GM13976 (cell line): ENCODE data around the gene AGMO.

Source experiments
- DNase-seq: peaks from one replicate; pipeline ENCODE4 v3.0.0; 2012; ENCODE audit warnings: low spot score
- in situ Hi-C: fragments of 300-500 bp; cut with MboI; formaldehyde crosslinking; loops from one replicate; pipeline ENCODE4 v1.12.0; 2022; ENCODE audit warnings: low sequenced_read_pairs, mixed read lengths, inconsistent platforms; ENCODE audit not compliant: unreplicated experiment
- TF ChIP-seq, protein P1 (sequence below): IDR thresholded peaks from 2 replicates; pipeline ENCODE4 v1.5.1; 2012; ENCODE audit warnings: borderline replicate concordance, mild to moderate bottlenecking; ENCODE audit not compliant: insufficient read depth; ENCODE audit errors: extremely low read depth, missing control alignments, control extremely low read depth

AGMO gene

DNA sequence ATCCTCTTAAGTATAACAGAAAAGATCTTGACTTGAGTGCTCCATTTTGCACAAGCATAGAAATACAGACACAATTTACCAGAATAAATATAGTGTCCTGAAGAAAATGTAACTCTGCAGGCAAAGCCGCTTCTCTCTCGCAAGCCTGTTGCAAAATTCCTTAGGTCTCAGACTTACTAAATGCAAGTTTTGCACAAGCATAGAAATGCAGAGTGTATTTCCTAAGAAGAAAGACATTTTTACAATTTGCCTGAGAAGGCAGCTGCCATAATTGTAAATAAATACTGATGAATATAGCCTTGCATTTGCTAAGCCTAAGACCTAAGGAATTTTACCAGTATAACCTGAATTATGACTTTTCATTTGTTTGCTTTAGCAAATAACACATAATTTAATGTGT lies 67.1 kb downstream of the AGMO start:
- DNase-seq: no peak
- TF ChIP-seq, protein P1, sequence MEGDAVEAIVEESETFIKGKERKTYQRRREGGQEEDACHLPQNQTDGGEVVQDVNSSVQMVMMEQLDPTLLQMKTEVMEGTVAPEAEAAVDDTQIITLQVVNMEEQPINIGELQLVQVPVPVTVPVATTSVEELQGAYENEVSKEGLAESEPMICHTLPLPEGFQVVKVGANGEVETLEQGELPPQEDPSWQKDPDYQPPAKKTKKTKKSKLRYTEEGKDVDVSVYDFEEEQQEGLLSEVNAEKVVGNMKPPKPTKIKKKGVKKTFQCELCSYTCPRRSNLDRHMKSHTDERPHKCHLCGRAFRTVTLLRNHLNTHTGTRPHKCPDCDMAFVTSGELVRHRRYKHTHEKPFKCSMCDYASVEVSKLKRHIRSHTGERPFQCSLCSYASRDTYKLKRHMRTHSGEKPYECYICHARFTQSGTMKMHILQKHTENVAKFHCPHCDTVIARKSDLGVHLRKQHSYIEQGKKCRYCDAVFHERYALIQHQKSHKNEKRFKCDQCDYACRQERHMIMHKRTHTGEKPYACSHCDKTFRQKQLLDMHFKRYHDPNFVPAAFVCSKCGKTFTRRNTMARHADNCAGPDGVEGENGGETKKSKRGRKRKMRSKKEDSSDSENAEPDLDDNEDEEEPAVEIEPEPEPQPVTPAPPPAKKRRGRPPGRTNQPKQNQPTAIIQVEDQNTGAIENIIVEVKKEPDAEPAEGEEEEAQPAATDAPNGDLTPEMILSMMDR: no peak
- in situ Hi-C loops: no loop called here

GRCh38 chr7:15491361-15491760 lies 70.5 kb downstream of the AGMO start:
- in situ Hi-C loops: no loop called here
- TF ChIP-seq, protein P1: no peak
- no peak for DNase-seq

DNA sequence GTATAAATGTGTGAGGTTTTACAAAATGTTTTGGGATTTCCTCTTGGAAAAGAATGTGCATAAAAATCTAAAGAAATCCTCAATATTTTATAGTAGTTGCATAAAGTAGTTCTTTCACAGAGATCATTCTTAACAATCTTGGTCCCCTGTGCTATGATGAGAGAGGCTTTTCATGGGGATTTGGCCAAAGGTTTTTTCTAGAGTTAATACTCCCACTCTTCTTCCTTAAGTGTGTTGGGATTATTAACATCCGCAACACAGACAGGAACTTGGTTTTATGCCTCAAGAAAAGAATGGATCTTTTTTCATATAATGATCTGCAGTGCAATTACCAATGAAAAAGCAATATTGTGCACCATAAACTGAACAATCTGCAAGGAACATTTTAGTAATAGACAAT lies 71.5 kb downstream of the AGMO start:
- in situ Hi-C loops: no loop called here
- TF ChIP-seq, protein P1: no peak
- no peak for DNase-seq

GRCh38 chr7:15489861-15490260 lies 72.0 kb downstream of the AGMO start:
- TF ChIP-seq, protein P1: no peak
- in situ Hi-C loops: no loop called here
- no peak for DNase-seq

DNA sequence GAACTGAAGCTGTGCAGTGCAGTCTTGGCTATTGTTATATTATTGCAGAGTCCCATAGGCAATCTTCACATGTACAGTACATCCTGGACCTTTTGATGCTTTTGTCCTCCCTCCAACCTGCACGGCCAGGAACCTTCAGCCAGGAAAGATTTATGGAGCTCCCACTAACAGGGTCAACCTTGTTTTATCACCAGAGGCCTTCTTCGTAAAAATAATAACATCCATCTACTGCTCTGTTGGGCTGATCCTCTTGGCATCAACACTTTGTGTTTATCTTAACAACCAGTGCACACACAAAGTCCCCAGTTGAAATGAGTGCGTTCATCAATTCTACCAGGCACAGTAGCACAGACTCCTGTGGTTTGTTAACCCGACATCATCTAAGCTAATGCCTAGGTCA lies 72.4 kb downstream of the AGMO start:
- TF ChIP-seq, protein P1: no peak
- DNase-seq: no peak
- in situ Hi-C loops: no loop called here

- TF ChIP-seq, protein P1: no peak
- in situ Hi-C loops: no loop called here
- no peak for DNase-seq
Observed at GRCh38 chr7:15488401-15488800, 73.4 kb downstream of the AGMO start.

GRCh38 chr7:15487896-15488295 lies 73.9 kb downstream of the AGMO start:
- no peak for DNase-seq
- in situ Hi-C loops: no loop called here
- TF ChIP-seq, protein P1: no peak
